Activated CD4-positive, alpha-beta T cell treated with anti-CD3 and anti-CD28 coated beads for 1 hour (primary cell): ENCODE measurements around the gene CFAP99.
"Not testable (repeated sequence)": the region's sequence is repeated elsewhere in the genome, so short reads cannot be mapped to it uniquely, and the experiment has no call there.

Experiments used
- DNase-seq: peaks from one replicate; pipeline ENCODE4 v3.0.0-alpha.2; 2020

CFAP99 gene

GRCh38 chr4:2449511-2450392 lies 31.0 kb downstream of the CFAP99 start:
- no peak for DNase-seq

GRCh38 chr4:2450394-2451035 lies 31.8 kb downstream of the CFAP99 start:
- DNase-seq: no peak

- no peak for DNase-seq
These were observed 32.3 kb downstream of the CFAP99 start for GRCh38 chr4:2451036-2451520.

GRCh38 chr4:2451821-2452785 lies 33.3 kb downstream of the CFAP99 start:
- DNase-seq: no peak

- no peak for DNase-seq
These were observed 38.9 kb downstream of the CFAP99 start for GRCh38 chr4:2457481-2458295.

- no peak for DNase-seq
These were observed 40.1 kb downstream of the CFAP99 start for GRCh38 chr4:2458546-2459491.

GRCh38 chr4:2459589-2460349 lies 41.0 kb downstream of the CFAP99 start:
- no peak for DNase-seq

GRCh38 chr4:2461246-2461960 lies 42.6 kb downstream of the CFAP99 start:
- DNase-seq: no peak

GRCh38 chr4:2462218-2462991 lies 43.6 kb downstream of the CFAP99 start:
- peak; percentile 57 for DNase-seq

GRCh38 chr4:2462992-2463762 lies 44.4 kb downstream of the CFAP99 start:
- DNase-seq: no peak

- no peak for DNase-seq
These were observed 46.3 kb downstream of the CFAP99 start for GRCh38 chr4:2465032-2465431.

- DNase-seq: not testable (repeated sequence)
These were observed 46.8 kb downstream of the CFAP99 start for GRCh38 chr4:2465544-2465943.

GRCh38 chr4:2468456-2469191 lies 49.9 kb downstream of the CFAP99 start, which contains the start of gene RNF4:
RNF4 (plus strand) TSS chr4:2469106; CDS start chr4:2490494, 21,388 bp downstream.
- DNase-seq: peak; percentile 90

GRCh38 chr4:2469192-2469984 lies 50.6 kb downstream of the CFAP99 start:
- peak; percentile 52 for DNase-seq

- no peak for DNase-seq
These were observed 52.0 kb downstream of the CFAP99 start for GRCh38 chr4:2470791-2471190.

GRCh38 chr4:2472187-2472586 lies 53.4 kb downstream of the CFAP99 start:
- DNase-seq: no peak
